WI38 (cell line): ENCODE results near the gene SIGLEC12.

Source experiments
- H3K4me3 ChIP-seq: 2 replicates; pipeline ENCODE4 v1.5.1; 2011; ENCODE audit warnings: low read depth, mild to moderate bottlenecking, control low read depth, low read length
- TF ChIP-seq, protein P1 (sequence below): IDR thresholded peaks from 2 replicates; pipeline ENCODE4 v1.5.1; 2012; ENCODE audit warnings: low read depth, mild to moderate bottlenecking, control low read depth, low read length

The SIGLEC12 gene

DNA sequence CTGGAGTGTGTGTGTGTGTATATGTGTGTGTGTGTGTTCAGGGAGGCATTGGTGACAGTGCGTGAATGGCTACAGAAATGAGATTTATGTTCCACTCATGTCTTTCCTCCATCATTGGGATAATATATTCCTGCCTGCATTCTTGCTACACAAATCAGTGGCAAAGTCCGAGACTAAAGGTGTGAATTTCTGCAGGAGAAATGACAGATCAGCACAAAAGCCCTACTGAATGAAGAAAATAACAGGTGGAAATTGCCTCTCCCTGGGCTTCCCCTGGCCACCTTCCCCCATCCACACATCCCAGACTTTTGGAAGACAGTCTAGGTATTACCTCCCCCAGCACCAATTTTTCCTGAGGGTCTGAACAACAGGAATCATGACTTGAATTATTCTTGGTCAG is 19.8 kb upstream of the SIGLEC12 start:
- TF ChIP-seq, protein P1, sequence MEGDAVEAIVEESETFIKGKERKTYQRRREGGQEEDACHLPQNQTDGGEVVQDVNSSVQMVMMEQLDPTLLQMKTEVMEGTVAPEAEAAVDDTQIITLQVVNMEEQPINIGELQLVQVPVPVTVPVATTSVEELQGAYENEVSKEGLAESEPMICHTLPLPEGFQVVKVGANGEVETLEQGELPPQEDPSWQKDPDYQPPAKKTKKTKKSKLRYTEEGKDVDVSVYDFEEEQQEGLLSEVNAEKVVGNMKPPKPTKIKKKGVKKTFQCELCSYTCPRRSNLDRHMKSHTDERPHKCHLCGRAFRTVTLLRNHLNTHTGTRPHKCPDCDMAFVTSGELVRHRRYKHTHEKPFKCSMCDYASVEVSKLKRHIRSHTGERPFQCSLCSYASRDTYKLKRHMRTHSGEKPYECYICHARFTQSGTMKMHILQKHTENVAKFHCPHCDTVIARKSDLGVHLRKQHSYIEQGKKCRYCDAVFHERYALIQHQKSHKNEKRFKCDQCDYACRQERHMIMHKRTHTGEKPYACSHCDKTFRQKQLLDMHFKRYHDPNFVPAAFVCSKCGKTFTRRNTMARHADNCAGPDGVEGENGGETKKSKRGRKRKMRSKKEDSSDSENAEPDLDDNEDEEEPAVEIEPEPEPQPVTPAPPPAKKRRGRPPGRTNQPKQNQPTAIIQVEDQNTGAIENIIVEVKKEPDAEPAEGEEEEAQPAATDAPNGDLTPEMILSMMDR, result no peak

DNA sequence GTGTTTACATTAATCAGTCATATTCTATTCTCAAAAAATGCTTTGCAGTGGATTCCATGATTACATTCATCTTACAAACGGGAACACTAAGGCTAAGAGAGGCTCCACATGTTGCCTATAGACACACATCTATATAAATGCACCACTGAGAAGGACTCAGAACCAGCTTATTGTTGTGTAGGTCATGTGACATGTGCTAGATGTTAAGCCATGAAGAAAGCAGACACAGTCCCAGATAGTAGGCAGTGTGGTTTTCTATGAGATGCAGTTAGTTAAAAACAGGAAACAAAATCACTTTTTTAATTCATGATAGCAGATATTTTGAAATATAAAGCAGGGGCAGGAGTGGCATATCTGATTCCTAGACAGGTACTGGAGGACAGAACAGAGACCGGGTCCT is 19.1 kb upstream of the SIGLEC12 start:
- TF ChIP-seq, protein P1, result no peak
- H3K4me3 ChIP-seq, result no peak overlapping the region

More for the DNA sequence above, 19.8 kb upstream of the SIGLEC12 start:
- H3K4me3 ChIP-seq, result no peak overlapping the region

DNA sequence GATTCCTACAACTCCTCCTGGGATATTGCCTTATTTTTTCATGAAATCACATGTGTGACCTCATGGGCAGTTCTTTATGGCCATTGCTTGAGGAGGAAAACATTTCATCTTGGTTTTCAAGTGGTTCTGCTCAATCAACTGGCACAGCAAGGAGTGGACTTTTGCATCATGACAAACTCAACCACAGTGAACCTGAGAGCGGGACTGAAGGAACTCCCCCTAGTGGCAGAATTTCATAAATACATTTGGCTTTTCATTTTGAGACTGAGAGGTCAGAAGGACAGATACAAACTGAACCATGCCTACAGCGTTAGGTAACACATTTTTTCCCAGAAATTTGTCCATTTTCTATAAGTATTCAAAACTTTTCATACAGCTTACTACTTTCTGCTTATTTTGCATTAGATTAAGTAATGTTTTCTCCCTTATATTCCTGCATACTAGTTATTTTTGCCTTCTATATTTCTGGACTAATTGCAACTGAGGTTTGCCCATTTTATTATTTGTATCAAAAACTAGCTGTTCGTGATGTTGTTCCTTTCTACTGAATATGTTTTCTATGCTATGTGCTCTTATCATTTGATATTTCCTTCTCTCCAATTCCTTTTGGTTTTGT is 13.4 kb upstream of the SIGLEC12 start:
- H3K4me3 ChIP-seq, result no peak overlapping the region
- TF ChIP-seq, protein P1, result peak; percentile 72

DNA sequence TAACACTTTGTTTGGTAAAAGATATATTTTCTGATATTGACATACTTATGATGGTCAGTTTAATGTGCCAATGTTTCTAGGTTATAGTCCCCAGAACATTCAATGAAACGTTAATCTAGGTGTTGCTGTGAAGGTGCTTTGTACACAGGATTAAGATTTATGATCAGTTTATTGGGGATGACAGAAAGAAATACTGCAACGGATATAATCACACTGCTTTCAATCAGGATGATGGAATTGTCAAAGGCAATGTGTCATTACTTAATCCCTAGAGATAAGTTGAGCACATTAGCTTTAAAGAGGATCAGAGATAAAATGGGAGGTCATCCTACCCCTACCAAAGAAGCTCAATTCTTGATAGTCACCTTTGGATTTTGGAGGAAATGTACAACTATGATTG is 12.4 kb upstream of the SIGLEC12 start:
- TF ChIP-seq, protein P1, result no peak
- H3K4me3 ChIP-seq, result no peak overlapping the region

DNA sequence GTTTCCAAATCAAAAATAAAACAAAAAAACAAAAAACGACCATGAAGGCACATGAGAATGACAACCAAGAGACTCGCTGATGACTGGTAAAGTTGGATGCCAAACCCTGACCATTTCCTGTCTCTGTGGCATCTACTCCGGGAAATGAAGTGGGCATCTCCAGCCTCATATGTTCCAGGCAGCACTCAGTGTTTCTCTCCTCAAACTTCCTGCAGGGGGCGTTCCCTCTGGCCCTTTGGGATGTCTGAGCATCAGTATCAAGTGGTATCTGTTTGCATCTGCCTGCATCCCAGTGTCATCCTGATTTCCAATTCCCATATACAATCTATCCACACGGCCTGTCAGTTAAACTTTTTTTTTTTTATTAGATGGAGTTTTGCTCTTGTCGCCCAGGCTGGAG is 9.8 kb upstream of the SIGLEC12 start:
- TF ChIP-seq, protein P1, result no peak
- no peak overlapping the region for H3K4me3 ChIP-seq

DNA sequence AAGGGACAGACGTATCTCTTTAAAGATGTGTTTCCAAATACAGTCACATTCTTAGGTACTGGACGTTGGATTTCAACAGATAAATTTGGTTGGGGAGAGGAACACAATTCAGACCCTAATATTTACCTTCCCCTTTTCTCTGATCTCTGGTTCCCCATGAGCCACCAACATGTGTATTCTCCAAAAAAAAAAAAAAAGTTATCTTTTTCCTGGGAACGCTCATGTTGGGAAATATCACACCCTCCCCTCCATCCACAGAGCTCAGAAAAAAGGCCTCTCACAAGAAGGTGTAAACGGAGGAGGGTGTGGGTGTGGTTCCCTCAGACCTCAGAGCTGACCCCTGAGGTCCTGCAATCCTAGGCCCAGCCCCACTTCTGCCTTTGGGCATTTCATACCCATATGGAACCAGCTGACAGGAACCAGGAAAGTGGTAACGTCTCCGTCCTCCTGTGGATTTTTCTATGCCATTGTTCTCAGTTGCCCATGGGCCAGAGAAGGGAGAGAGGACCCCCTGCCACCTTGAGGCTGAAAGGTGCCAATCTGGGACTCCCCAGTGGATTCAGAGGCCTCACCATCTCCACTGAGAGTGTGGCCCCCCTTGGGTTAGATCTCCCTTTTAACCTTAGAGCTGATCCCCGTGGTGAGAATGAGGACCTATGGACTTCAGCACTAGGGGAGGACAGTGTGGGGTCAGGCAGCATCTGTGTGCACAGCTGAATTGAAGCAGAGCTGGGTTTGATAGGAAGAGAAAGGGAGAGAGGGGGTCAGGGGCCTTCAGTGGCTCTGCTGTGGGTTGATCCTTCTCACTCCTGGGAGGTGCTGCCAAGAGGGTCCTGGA is 8.4 kb upstream of the SIGLEC12 start:
- TF ChIP-seq, protein P1, result no peak
- no peak overlapping the region for H3K4me3 ChIP-seq

DNA sequence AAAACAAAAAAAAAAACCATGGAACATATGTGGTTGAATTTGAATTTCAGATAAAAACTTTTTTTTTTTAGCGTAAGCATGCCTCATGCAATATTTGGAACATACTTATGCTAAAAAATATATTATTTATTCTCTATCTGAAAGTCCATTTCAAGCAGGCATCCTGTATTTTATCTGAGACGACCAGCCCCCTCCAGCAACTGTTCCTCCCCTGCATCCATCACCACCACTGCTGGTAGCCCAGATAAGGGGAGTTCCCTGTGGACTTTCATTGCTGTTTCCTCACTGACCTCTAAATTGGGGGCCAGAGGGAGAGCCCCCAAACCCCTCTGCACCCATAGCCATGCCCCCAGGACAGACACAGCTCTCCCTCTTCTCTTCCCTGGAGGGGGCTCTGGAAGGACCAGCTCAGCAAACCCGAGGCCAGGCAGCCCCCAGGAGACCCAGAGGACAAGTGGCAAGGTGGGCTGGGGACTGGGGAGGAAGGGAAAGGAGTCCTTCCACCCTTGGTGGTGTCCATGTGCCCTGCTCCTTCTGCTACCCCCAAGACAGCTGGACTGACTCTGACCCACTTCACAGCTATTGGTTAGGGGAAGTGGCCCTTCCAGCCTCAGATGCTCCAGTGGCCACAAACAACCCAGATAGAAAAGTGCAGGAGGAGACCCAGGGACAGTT is 6.6 kb upstream of the SIGLEC12 start:
- TF ChIP-seq, protein P1, result no peak
- H3K4me3 ChIP-seq, result no peak overlapping the region
